Activated T-helper 2 cell treated with anti-CD3 and anti-CD28 coated beads, Interferon-gamma antibody, Interleukin-2, Interleukin-4, amounts not matched to agents 10 μg/mL and 5 μg/mL and 100 μg/mL, durations not matched to agents 14 hours and 24 hours and 36 hours (primary cell): ENCODE measurements around the gene LTBP4. TPM values are rescaled to one million over a fixed set of nuclear protein-coding genes. Genes with fewer than 3 reads are reported as not detected.
"Not testable (repeated sequence)": the region's sequence is repeated elsewhere in the genome, so short reads cannot be mapped to it uniquely, and the experiment has no call there.

ENCODE experiments used
- DNase-seq: peaks from one replicate; pipeline ENCODE4 v3.0.0; 2021; ENCODE audit warnings: low spot score
- H3K27ac Mint-ChIP-seq: one replicate; pipeline ENCODE4 v1.8.0; 2021; ENCODE audit warnings: mixed read lengths
- H3K27me3 Mint-ChIP-seq: one replicate; pipeline ENCODE4 v1.8.0; 2021; ENCODE audit warnings: low read depth, mixed read lengths
- H3K36me3 Mint-ChIP-seq: one replicate; pipeline ENCODE4 v1.8.0; 2021; ENCODE audit warnings: low read depth, mixed read lengths
- H3K4me1 Mint-ChIP-seq: one replicate; pipeline ENCODE4 v1.8.0; 2021; ENCODE audit warnings: low read depth, mixed read lengths
- H3K4me3 Mint-ChIP-seq: one replicate; pipeline ENCODE4 v1.8.0; 2021; ENCODE audit warnings: low read depth, mild to moderate bottlenecking, moderate library complexity, mixed read lengths
- H3K9me3 Mint-ChIP-seq: one replicate; pipeline ENCODE4 v1.8.0; 2021; ENCODE audit warnings: mixed read lengths
- intact Hi-C: fragments of 100-400 bp; cut with micrococcal nuclease; formaldehyde crosslinking; loops from one replicate; pipeline ENCODE4 v1.15.1; 2023
- total RNA-seq: library from RNA; stranded (reverse); gene quantifications from 2 replicates; pipeline ENCODE4 v1.2.3, GENCODE V29; 2022

LTBP4 gene
- total RNA-seq, 1 donor from 2014 or later, result 104 TPM

DNA sequence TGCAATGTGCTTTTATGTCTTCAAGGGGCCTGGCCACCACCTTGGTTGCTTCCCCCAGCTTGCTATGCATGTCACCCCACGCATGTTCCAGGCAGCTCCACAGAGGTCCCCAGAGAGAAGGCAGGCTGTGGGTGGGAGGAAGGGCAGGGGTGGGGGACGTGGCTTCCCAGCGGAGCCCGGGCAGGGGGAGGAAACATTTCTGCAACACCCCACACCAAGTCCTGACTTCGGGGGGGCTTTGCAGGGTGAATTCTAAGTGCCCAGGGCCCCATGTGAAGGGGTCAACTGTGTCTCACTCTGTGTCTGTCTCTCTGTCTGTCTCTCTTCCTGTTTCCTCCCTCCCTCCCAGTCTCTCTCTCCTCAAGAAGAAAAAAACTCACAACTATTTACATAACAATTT lies 39.6 kb downstream of the LTBP4 start:
- Mint-ChIP-seq H3K27me3 (no peaks in the 10 kb centered on the region), H3K27ac (no peak overlapping the region), H3K4me3 (no peak overlapping the region), H3K4me1 (no peaks in the 10 kb centered on the region), H3K9me3 (no peaks in the 10 kb centered on the region), H3K36me3 (no peaks in the 10 kb centered on the region)
- intact Hi-C loops, result no loop called here
- DNase-seq, result no peak

DNA sequence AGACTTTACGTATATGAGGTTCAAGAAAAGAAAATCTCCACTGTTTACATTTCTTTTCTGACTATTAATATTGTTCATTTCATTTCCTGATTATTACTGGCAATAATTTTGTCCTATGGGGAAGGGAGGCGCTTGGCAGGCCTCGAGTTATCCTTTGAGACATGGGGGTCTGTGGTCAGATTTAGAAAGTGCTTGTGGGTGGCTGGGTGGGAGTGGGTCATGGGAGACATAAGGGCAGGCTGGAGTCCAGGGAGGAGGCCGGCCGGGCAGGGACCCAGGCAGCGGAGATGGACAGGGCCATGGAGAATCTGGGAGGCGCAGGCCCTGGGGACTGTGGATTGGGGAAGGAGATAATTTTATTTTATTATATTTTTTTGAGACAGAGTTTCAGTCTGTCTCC lies 40.1 kb downstream of the LTBP4 start:
- Mint-ChIP-seq H3K4me1 (no peaks in the 10 kb centered on the region), H3K27ac (no peak overlapping the region), H3K4me3 (no peak overlapping the region), H3K9me3 (no peaks in the 10 kb centered on the region), H3K27me3 (no peaks in the 10 kb centered on the region), H3K36me3 (no peaks in the 10 kb centered on the region)
- DNase-seq, result no peak
- intact Hi-C loops, result no loop called here

DNA sequence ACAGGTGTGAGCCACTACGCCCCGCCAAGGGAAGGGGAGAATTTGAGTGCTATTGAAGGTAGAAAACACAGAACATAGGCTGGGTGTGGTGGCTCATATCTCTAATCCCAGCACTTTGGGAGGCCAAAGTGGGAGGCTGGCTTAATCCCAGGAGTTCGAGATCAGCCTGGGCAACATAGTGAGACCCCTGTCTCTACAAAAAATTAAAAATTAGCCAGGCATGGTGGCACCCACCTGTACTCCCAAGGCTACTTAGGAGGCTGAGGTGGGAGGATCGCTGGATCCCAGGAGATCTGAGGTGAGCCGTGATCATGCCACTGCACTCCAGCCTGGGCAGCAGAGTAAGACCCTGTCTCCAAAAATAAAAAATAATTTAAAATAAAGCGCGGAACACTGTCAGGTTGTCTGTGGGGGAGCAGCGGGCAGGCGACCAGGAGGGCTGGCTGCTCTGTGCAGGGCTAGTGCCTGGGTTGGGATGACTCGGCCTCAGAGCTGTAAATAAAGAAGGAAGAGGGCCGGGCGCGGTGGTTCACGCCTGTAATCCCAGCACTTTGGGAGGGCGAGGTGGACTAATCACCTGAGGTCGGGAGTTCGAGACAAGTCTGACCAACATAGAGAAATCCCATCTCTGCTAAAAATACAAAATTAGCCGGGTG lies 41.0 kb downstream of the LTBP4 start:
- Mint-ChIP-seq H3K9me3 (no peaks in the 10 kb centered on the region), H3K27me3 (no peaks in the 10 kb centered on the region), H3K36me3 (no peaks in the 10 kb centered on the region), H3K4me3 (no peak overlapping the region), H3K27ac (no peak overlapping the region), H3K4me1 (no peaks in the 10 kb centered on the region)
- intact Hi-C loops, result no loop called here
- no peak for DNase-seq

DNA sequence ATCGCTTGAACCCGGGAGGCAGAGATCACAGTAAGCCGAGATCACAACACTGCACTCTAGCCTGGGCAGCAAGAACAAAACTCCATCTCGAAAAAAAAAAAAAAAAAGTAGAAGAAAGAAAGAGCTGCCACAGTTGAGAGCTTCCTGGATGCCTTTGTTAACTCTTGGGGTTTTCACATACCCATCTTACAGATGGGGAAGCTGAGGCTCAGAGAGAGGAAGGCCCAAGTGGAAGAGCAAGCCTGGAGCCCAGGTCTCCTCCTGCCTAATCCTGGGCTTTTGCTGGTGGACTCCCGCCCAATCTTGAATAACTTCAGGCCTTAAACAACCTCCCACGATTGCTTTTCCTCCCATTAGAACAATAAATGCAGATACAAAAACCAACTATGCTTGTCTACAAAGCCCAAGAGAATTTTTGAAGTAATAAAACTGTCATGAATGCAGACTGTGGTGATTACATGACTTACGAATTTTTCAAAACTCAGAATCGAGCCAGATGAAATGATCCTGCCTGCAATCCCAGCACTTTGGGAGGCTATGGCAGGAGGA lies 41.7 kb downstream of the LTBP4 start:
- H3K36me3 Mint-ChIP-seq, result no peaks in the 10 kb centered on the region
- H3K9me3 Mint-ChIP-seq, result no peaks in the 10 kb centered on the region
- H3K4me1 Mint-ChIP-seq, result no peaks in the 10 kb centered on the region
- H3K27me3 Mint-ChIP-seq, result no peaks in the 10 kb centered on the region
- no peak for DNase-seq
- no peak overlapping the region for H3K27ac Mint-ChIP-seq
- no peak overlapping the region for H3K4me3 Mint-ChIP-seq
- intact Hi-C loops, result no loop called here

DNA sequence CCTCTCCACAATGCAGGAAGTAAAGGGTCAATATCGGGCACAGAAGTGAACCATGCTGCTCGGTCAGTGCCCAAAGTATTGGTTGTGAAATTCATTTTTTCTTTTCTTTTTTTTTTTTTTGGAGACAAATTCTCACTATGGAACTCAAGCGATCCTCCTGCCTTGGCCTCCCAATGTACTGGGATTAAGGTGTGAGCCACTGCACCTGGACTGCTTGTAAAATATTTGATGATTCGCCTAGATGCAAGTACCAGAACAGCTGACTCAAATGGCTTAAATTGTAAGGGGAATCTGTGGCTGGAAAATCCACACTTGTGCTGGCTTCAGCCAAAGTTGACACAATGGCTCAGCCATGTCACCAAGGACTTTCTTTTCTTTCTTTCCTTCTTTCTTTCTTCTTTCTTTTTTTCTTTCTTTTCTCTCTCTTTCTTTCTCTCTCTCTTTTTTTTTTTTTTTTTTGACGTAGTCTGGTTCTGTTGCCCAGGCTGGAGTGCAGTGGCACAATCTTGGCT lies 45.6 kb downstream of the LTBP4 start:
- Mint-ChIP-seq H3K9me3 (no peaks in the 10 kb centered on the region), H3K27me3 (no peaks in the 10 kb centered on the region), H3K4me3 (no peak overlapping the region), H3K4me1 (no peaks in the 10 kb centered on the region), H3K27ac (no peak overlapping the region), H3K36me3 (no peaks in the 10 kb centered on the region)
- intact Hi-C loops, result no loop called here
- no peak for DNase-seq

DNA sequence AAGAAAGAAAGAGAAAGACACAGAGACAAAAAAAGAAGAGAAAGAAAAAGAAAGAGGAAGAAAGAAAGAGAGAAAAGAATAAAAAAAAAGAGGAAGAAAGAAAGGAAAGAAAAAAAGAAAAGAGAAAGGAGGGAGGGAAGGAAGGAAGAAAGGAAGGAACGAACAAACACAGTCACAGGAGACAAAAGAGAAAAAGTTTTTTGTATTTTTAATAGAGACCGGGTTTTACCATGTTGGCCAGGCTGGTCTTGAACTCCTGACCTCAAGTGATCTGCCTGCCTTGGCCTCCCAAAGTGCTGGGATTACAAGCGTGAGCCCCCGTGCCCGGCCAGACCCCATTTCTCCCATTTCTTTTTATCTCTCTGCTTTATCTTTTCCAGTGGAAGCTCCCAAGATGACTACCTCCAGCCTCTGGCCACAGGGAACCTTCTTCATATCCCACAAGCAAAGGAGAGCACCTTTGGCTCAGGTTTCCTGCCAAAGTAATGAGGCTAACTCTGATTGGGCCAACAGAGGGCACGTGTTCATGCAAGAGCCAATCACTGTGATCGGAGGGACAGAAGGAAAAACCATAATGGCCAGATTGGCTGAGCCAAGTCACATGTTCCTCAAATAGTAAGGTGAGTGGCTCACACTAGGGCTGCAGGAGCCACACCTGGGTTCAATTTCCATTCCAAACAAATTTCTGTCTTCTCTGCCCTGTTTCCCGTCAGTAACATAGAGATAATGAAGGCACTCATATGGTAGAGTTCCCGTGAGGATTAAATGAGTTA lies 48.9 kb downstream of the LTBP4 start:
- H3K36me3 Mint-ChIP-seq, H3K27me3 Mint-ChIP-seq, intact Hi-C loops, DNase-seq, H3K4me3 Mint-ChIP-seq, H3K4me1 Mint-ChIP-seq, H3K9me3 Mint-ChIP-seq, H3K27ac Mint-ChIP-seq: not testable (repeated sequence)

DNA sequence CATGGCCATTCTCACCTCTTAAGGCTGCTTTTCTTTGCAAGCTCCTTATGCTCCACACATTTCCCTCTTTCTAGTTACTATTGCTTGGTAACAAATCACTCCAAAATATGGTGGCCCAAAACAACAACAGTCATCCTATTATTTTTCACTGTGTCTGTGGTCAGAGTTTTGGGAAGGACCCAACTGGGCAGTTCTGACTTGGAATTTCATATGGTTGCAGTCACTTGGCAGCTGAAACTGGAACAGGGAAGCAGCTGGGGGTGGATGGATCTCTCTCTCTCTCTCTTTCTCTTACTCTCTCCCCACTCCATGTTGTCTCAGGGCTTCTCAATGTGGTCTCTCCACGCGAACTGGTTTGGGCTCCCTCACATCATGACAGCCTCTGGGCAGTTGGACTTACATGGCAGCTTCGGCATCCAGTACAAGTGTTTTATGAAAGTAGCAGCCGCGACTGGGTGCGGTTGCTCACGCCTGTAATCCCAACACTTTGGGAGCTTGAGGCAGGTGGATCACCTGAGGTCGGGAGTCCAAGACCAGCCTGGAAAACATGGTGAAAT lies 49.7 kb downstream of the LTBP4 start:
- H3K27ac Mint-ChIP-seq, result no peak overlapping the region
- DNase-seq, result no peak
- H3K4me1 Mint-ChIP-seq, result no peaks in the 10 kb centered on the region
- intact Hi-C loops, result no loop called here
- H3K36me3 Mint-ChIP-seq, result no peaks in the 10 kb centered on the region
- H3K9me3 Mint-ChIP-seq, result no peaks in the 10 kb centered on the region
- no peaks in the 10 kb centered on the region for H3K27me3 Mint-ChIP-seq
- no peak overlapping the region for H3K4me3 Mint-ChIP-seq

DNA sequence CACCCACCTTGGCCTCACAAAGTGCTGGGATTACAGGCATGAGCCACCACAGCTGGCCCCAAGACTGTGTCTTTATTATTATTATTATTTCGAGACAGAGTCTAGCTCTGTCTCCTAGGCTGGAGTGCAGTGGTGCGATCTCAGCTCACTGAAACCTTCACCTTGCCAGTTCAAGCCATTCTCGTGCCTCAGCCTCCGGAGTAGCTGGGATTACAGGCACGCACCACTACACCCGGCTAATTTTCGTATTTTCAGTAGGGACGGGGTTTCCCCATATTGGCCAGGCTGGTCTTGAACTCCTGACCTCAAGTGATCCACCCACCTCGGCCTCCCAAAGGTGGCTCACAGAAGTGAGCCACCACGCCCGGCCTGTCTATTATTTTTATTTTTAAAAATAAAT lies 51.1 kb downstream of the LTBP4 start:
- H3K27ac Mint-ChIP-seq, intact Hi-C loops, DNase-seq, H3K27me3 Mint-ChIP-seq, H3K4me3 Mint-ChIP-seq, H3K4me1 Mint-ChIP-seq, H3K36me3 Mint-ChIP-seq, H3K9me3 Mint-ChIP-seq: not testable (repeated sequence)

DNA sequence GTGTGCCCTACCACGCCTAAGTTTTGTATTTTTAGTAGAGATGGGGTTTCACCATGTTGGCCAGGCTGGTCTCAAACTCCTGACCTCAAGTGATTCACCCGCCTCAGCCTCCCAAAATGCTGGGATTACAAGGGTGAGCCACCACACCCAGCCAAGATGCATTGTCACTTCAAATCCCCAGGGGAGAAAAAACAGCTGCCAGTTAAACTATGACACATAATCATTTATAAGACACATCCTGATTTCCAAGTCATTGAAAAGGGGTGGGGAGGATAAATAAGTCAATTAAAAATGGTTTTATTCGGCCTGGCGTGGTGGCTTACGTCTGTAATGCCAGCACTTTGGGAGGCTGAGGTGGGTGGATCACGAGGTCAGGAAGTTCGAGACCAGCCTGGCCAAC lies 54.5 kb downstream of the LTBP4 start:
- H3K36me3 Mint-ChIP-seq, H3K4me3 Mint-ChIP-seq, intact Hi-C loops, H3K27me3 Mint-ChIP-seq, H3K9me3 Mint-ChIP-seq, DNase-seq, H3K4me1 Mint-ChIP-seq, H3K27ac Mint-ChIP-seq: not testable (repeated sequence)

DNA sequence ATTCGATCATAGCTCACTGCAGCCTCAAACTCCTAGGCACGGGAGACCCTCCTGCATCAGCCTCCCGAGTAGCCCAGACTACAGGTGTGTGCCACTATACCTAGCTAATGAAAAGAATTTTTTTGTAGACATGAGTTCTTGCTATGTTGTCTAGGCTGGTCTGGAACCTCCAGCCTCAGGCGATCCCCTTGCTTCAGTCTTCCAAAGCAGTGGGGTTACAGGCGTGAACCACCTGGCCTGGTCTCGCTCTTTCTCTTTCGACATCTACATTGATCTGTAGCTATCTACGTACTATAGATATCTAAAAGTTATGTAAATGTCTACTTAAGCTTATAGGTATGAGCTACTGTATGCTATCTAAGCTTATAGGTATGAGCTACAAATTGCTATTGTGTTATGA lies 56.9 kb downstream of the LTBP4 start:
- H3K4me1 Mint-ChIP-seq, result no peaks in the 10 kb centered on the region
- H3K27ac Mint-ChIP-seq, result no peak overlapping the region
- H3K36me3 Mint-ChIP-seq, result no peaks in the 10 kb centered on the region
- H3K9me3 Mint-ChIP-seq, result no peaks in the 10 kb centered on the region
- intact Hi-C loops, result no loop called here
- no peak for DNase-seq
- no peak overlapping the region for H3K4me3 Mint-ChIP-seq
- H3K27me3 Mint-ChIP-seq, result no peaks in the 10 kb centered on the region

DNA sequence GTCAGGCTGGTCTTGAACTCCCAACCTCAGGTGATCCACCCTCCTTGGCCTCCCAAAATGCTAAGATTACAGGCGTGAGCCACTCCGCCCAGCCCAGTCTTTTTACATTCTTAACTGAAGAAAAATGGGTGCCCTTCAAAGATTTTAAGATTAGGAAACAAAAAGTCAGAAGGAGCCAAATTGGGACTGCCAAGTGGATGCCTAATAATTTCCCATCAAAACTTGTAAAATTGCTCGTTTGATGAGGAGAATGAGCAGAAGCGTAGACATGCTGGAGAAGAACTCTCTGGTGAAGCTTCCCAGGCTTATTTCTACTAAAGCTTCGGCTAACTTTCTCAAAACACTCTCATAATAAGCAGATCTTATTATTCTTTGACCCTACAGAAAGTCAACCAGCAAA lies 57.9 kb downstream of the LTBP4 start:
- intact Hi-C loops, result no loop called here
- no peaks in the 10 kb centered on the region for H3K9me3 Mint-ChIP-seq
- no peak overlapping the region for H3K4me3 Mint-ChIP-seq
- no peak for DNase-seq
- no peaks in the 10 kb centered on the region for H3K36me3 Mint-ChIP-seq
- peaks cover 9% of the 10 kb centered on the region for H3K4me1 Mint-ChIP-seq
- H3K27ac Mint-ChIP-seq, result no peak overlapping the region
- no peaks in the 10 kb centered on the region for H3K27me3 Mint-ChIP-seq

DNA sequence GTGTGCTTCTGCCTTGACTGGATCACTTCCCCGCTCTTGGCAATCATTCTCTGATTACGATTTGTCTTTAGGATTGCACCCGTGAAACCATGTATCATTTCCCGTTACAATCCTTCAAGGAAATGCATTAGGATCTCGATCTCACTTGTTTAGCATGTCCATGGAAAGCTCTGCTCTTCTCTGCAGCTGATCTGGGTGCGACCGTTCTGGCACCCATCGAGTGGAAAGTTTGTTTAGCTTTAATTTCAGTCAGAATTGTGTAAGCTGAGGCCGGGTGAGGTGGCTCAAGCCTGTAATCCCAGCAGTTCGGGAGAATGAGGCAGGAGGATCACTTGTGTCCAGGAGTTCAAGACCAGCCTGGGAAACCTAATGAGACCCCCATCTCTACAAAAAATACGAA lies 58.4 kb downstream of the LTBP4 start:
- no peak for DNase-seq
- intact Hi-C loops, result no loop called here
- no peaks in the 10 kb centered on the region for H3K27me3 Mint-ChIP-seq
- H3K9me3 Mint-ChIP-seq, result no peaks in the 10 kb centered on the region
- H3K36me3 Mint-ChIP-seq, result no peaks in the 10 kb centered on the region
- no peak overlapping the region for H3K27ac Mint-ChIP-seq
- H3K4me3 Mint-ChIP-seq, result no peak overlapping the region
- peaks cover 9% of the 10 kb centered on the region for H3K4me1 Mint-ChIP-seq

DNA sequence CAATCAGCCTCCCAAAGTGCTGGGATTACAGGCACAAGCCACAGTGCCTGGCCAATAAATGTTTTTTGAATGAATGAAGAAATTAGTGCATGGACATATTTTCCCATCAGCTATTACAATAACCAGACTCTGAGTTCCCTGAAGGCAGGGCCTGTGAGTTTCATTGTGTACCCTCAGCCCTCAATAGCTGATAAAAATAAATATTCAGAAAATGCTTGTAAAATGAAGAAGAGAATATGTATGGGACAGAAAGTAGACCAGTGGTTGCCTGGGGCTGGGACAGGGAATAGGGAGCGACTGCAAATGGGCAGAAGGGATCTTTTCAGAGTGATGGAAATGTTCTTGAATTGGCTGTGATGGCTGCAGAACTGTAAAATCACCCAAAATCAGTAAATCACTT lies 60.4 kb downstream of the LTBP4 start:
- Mint-ChIP-seq H3K36me3 (peaks cover 2% of the 10 kb centered on the region), H3K27ac (no peak overlapping the region), H3K9me3 (no peaks in the 10 kb centered on the region), H3K27me3 (no peaks in the 10 kb centered on the region), H3K4me1 (peaks cover 14% of the 10 kb centered on the region), H3K4me3 (peak overlapping the region; percentile 0)
- DNase-seq, result no peak
- intact Hi-C loops, result loop anchor here (1.0 to 5.0 kb wide), 4 partner anchors 29 to 481 kb away; partner anchors contain the start of gene NUMBL
